ENCODE data around the gene AMBN. TPM values are rescaled to one million over a fixed set of nuclear protein-coding genes. Genes with fewer than 3 reads are reported as not detected.

AMBN gene
- total and polyA plus RNA-seq, 2 experiments from 2014 or later, result not detected

- ATAC-seq, result peak; percentile 73
- peak; percentile 65 to 79 for TF ChIP-seq CTCF (conservative IDR thresholded peaks at IDR 0.05; ENCODE audit: low read depth in 2 of 2)
- TF ChIP-seq NANOG (IDR thresholded peaks at IDR 0.05; ENCODE audit: borderline replicate concordance), result no peak
- Histone ChIP-seq H3F3A (replicated peaks; ENCODE audit: low read depth) (no peaks in the 10 kb centered on the region), H3K4me2 (no peak overlapping the region), H3K27ac (ENCODE audit: low read depth) (no peak overlapping the region), H2AFZ (no peak overlapping the region), H3K27me3 (ENCODE audit: insufficient read depth) (no peaks in the 10 kb centered on the region), H4K20me1 (replicated peaks; ENCODE audit: insufficient read depth) (no peaks in the 10 kb centered on the region), H3K4me3 (no peak overlapping the region), H3K36me3 (ENCODE audit: insufficient read depth) (no peaks in the 10 kb centered on the region), H3K79me2 (replicated peaks; ENCODE audit: insufficient read depth) (no peaks in the 10 kb centered on the region), H3K4me1 (ENCODE audit: insufficient read depth) (no peaks in the 10 kb centered on the region), H3K9me2 (ENCODE audit: insufficient read depth) (no peaks in the 10 kb centered on the region)
- Mint-ChIP-seq H3K27ac (no peak overlapping the region), H3K4me3 (no peak overlapping the region), H3K36me3 (ENCODE audit: low read depth) (no peaks in the 10 kb centered on the region), H3K4me1 (no peaks in the 10 kb centered on the region; the same call in 2 of the 3 replicates), H3K27me3 (ENCODE audit: insufficient read depth, low read depth, poor library complexity) (no peaks in the 10 kb centered on the region), H3K9me3 (no peaks in the 10 kb centered on the region)
- DNase-seq (ENCODE audit: low spot score), result peak; percentile 66
These were observed 47.7 kb upstream of the AMBN start for GRCh38 chr4:70544279-70544868.

- Histone ChIP-seq H3K4me1 (ENCODE audit: insufficient read depth) (no peaks in the 10 kb centered on the region), H3K4me2 (no peak overlapping the region), H2AFZ (no peak overlapping the region), H3F3A (replicated peaks; ENCODE audit: low read depth) (no peaks in the 10 kb centered on the region), H3K36me3 (ENCODE audit: insufficient read depth) (no peaks in the 10 kb centered on the region), H3K27me3 (ENCODE audit: insufficient read depth) (no peaks in the 10 kb centered on the region), H3K4me3 (no peak overlapping the region), H3K79me2 (replicated peaks; ENCODE audit: insufficient read depth) (no peaks in the 10 kb centered on the region), H3K9me2 (ENCODE audit: insufficient read depth) (no peaks in the 10 kb centered on the region), H3K27ac (ENCODE audit: low read depth) (no peak overlapping the region), H4K20me1 (replicated peaks; ENCODE audit: insufficient read depth) (no peaks in the 10 kb centered on the region)
- no peak overlapping the region for H3K27ac Mint-ChIP-seq
- no peak overlapping the region for H3K4me3 Mint-ChIP-seq
- H3K27me3 Mint-ChIP-seq (ENCODE audit: insufficient read depth, low read depth, poor library complexity), result no peaks in the 10 kb centered on the region
- no peaks in the 10 kb centered on the region for H3K4me1 Mint-ChIP-seq
- ATAC-seq (no peak), DNase-seq (ENCODE audit: low spot score) (no peak)
- 0 out of 3 replicates have a peak, but pooled peaks cover 2% of the 10 kb centered on the region for H3K9me3 Mint-ChIP-seq
- H3K36me3 Mint-ChIP-seq (ENCODE audit: low read depth), result no peaks in the 10 kb centered on the region
- TF ChIP-seq EZH2phosphoT487 (IDR thresholded peaks at IDR 0.05; ENCODE audit: unreplicated experiment) (no peak), CREB1 (CRISPR knock-in tag; IDR thresholded peaks at IDR 0.05; ENCODE audit: low read depth) (no peak), CTCF (conservative IDR thresholded peaks at IDR 0.05; ENCODE audit: low read depth in 2 of 2) (no peak), ETS1 (IDR thresholded peaks at IDR 0.05) (no peak), NANOG (IDR thresholded peaks at IDR 0.05; ENCODE audit: borderline replicate concordance) (no peak), ZNF331 (CRISPR knock-in tag; IDR thresholded peaks at IDR 0.05; ENCODE audit: low read depth) (no peak), REST (IDR thresholded peaks at IDR 0.05; ENCODE audit: unreplicated experiment) (no peak), JUNB (IDR thresholded peaks at IDR 0.05; ENCODE audit: unreplicated experiment) (no peak), POLR2AphosphoS5 (IDR thresholded peaks at IDR 0.05; ENCODE audit: low read depth) (no peak), ZNF114 (CRISPR knock-in tag; IDR thresholded peaks at IDR 0.05) (no peak), STAT1 (IDR thresholded peaks at IDR 0.05; ENCODE audit: unreplicated experiment) (no peak)
These were observed 35.2 kb upstream of the AMBN start for GRCh38 chr4:70556856-70557255.
